Esophagus squamous epithelium (tissue), 4 donors: ENCODE measurements around the gene ATP8B4.

Experiments
- POLR2A ChIP-seq, 4 donors: fragments of 450-650 bp; IDR thresholded peaks; one replicate each; pipeline ENCODE4 v1.6.1; 2017; ENCODE audit warnings: antibody characterized with exemption in 4 of 4, mild to moderate bottlenecking in 4 of 4, moderate library complexity in 3 of 4
- TF ChIP-seq, protein P1 (sequence below), 6 experiments: fragments of 450-650 bp in 4 of 6; fragments of 200-600 bp in 2 of 6; sonication (generic) in 2 of 6; IDR thresholded peaks; one replicate each; pipeline ENCODE4 v1.5.1; 2016 to 2019; ENCODE audit warnings: antibody characterized with exemption in 6 of 6, mild to moderate bottlenecking in 4 of 6, moderate library complexity in 4 of 6

DNA sequence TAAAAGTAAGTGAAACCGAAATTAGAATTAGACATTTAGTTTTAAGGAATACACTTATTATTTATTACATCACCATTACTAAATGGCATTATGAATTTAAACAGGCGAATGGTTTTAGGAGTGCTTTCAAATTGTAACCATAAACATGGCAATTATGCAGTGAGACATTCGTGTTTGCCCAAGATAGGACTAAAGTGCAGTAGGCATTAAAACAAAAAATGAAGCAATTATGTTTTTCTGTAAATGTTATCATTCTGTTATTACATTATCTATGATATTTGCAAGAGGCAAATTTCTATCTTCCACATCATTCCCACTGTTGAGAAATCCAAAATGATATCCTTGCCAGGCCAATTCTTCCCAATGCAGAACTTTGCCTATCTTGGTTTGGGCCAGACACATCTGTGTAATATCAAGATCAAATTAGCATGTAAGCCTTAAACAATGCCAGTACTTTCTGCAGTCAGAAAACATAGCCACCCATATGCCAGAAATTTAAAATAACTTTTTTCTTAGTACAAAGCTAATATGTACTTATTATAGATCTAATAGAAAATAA is 156.9 kb downstream of the ATP8B4 start:
- TF ChIP-seq, protein P1, sequence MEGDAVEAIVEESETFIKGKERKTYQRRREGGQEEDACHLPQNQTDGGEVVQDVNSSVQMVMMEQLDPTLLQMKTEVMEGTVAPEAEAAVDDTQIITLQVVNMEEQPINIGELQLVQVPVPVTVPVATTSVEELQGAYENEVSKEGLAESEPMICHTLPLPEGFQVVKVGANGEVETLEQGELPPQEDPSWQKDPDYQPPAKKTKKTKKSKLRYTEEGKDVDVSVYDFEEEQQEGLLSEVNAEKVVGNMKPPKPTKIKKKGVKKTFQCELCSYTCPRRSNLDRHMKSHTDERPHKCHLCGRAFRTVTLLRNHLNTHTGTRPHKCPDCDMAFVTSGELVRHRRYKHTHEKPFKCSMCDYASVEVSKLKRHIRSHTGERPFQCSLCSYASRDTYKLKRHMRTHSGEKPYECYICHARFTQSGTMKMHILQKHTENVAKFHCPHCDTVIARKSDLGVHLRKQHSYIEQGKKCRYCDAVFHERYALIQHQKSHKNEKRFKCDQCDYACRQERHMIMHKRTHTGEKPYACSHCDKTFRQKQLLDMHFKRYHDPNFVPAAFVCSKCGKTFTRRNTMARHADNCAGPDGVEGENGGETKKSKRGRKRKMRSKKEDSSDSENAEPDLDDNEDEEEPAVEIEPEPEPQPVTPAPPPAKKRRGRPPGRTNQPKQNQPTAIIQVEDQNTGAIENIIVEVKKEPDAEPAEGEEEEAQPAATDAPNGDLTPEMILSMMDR (IDR thresholded peaks at IDR 0.05): no peak
- TF ChIP-seq POLR2A (IDR thresholded peaks at IDR 0.05): no peak
